Measurements from ENCODE around the gene CNGA1.
A peak's percentile ranks its signal among the peaks of the same experiment; 100 is the strongest.

The CNGA1 gene

GRCh38 chr4:48021100-48021499 lies 4.6 kb upstream of the CNGA1 start:
- no peak overlapping the region for H3K4me3 ChIP-seq (ENCODE audit: low read depth, low read length)
- no peak for TF ChIP-seq CTCF (IDR thresholded peaks at IDR 0.05; ENCODE audit: borderline replicate concordance, insufficient read depth, low read depth, low read length)

- no peak for TF ChIP-seq CTCF (IDR thresholded peaks at IDR 0.05; ENCODE audit: borderline replicate concordance, insufficient read depth, low read depth, low read length)
These were observed 1.6 kb upstream of the CNGA1 start for GRCh38 chr4:48018112-48018511.

GRCh38 chr4:48017108-48017571 lies 659 bp upstream of the CNGA1 start:
- no peak for TF ChIP-seq CTCF (IDR thresholded peaks at IDR 0.05; ENCODE audit: borderline replicate concordance, insufficient read depth, low read depth, low read length)
- peak overlapping the region; percentile 68 for H3K4me3 ChIP-seq (ENCODE audit: low read depth, low read length)

More at GRCh38 chr4:48018112-48018511, 1.6 kb upstream of the CNGA1 start:
- H3K4me3 ChIP-seq (ENCODE audit: low read depth, low read length), result no peak overlapping the region

GRCh38 chr4:48015678-48016077 lies 803 bp downstream of the CNGA1 start:
- TF ChIP-seq CTCF (IDR thresholded peaks at IDR 0.05; ENCODE audit: borderline replicate concordance, insufficient read depth, low read depth, low read length), result no peak

GRCh38 chr4:48015216-48015615 lies 1.3 kb downstream of the CNGA1 start:
- H3K4me3 ChIP-seq (ENCODE audit: low read depth, low read length), result no peak overlapping the region
- no peak for TF ChIP-seq CTCF (IDR thresholded peaks at IDR 0.05; ENCODE audit: borderline replicate concordance, insufficient read depth, low read depth, low read length)

More at GRCh38 chr4:48015678-48016077, 803 bp downstream of the CNGA1 start:
- H3K4me3 ChIP-seq (ENCODE audit: low read depth, low read length), result no peak overlapping the region

GRCh38 chr4:48012824-48013223 lies 3.7 kb downstream of the CNGA1 start:
- no peak overlapping the region for H3K4me3 ChIP-seq (ENCODE audit: low read depth, low read length)

More at GRCh38 chr4:48012824-48013223, 3.7 kb downstream of the CNGA1 start:
- TF ChIP-seq CTCF (IDR thresholded peaks at IDR 0.05; ENCODE audit: borderline replicate concordance, insufficient read depth, low read depth, low read length), result no peak
